IPS-18a (cell line): Measurements from ENCODE around the gene CCDC150.

Experiments used
- H3K27ac ChIP-seq: one replicate; pipeline ENCODE4 v1.5.1; 2013; ENCODE audit warnings: low read length
- H3K27me3 ChIP-seq: one replicate; pipeline ENCODE4 v1.6.1; 2013; ENCODE audit warnings: mild to moderate bottlenecking, low read length; ENCODE audit not compliant: control insufficient read depth, insufficient read depth
- H3K36me3 ChIP-seq: one replicate; pipeline ENCODE4 v1.6.1; 2013; ENCODE audit warnings: low read depth, low read length; ENCODE audit not compliant: control insufficient read depth
- H3K4me1 ChIP-seq: one replicate; pipeline ENCODE4 v1.6.1; 2013; ENCODE audit warnings: low read depth, low read length; ENCODE audit not compliant: control insufficient read depth
- H3K4me3 ChIP-seq: one replicate; pipeline ENCODE4 v1.5.1; 2013; ENCODE audit warnings: low read length
- H3K9ac ChIP-seq: one replicate; pipeline ENCODE4 v1.6.1; 2013; ENCODE audit warnings: mild to moderate bottlenecking, low read length, moderate library complexity
- H3K9me3 ChIP-seq: one replicate; pipeline ENCODE4 v1.6.1; 2013; ENCODE audit warnings: low read depth, low read length; ENCODE audit not compliant: control insufficient read depth

Gene CCDC150

GRCh38 chr2:196745711-196746110 lies 106.2 kb downstream of the CCDC150 start:
- Histone ChIP-seq H3K27me3 (no peaks in the 10 kb centered on the region), H3K4me3 (no peak overlapping the region), H3K9me3 (no peaks in the 10 kb centered on the region), H3K4me1 (no peaks in the 10 kb centered on the region), H3K27ac (no peak overlapping the region), H3K9ac (no peak overlapping the region), H3K36me3 (peaks cover 6% of the 10 kb centered on the region)

- Histone ChIP-seq H3K4me1 (no peaks in the 10 kb centered on the region), H3K36me3 (peaks cover 6% of the 10 kb centered on the region), H3K9me3 (no peaks in the 10 kb centered on the region), H3K9ac (no peak overlapping the region), H3K27me3 (no peaks in the 10 kb centered on the region), H3K4me3 (no peak overlapping the region), H3K27ac (no peak overlapping the region)
Observed at GRCh38 chr2:196747400-196747799, 107.9 kb downstream of the CCDC150 start.

- H3K9me3 ChIP-seq, result no peaks in the 10 kb centered on the region
- H3K36me3 ChIP-seq, result peaks cover 6% of the 10 kb centered on the region
- H3K27ac ChIP-seq, result no peak overlapping the region
- H3K9ac ChIP-seq, result no peak overlapping the region
- no peaks in the 10 kb centered on the region for H3K4me1 ChIP-seq
- no peak overlapping the region for H3K4me3 ChIP-seq
- H3K27me3 ChIP-seq, result no peaks in the 10 kb centered on the region
Observed at GRCh38 chr2:196748123-196748522, 108.6 kb downstream of the CCDC150 start.

GRCh38 chr2:196750291-196750923 lies 110.9 kb downstream of the CCDC150 start:
- Histone ChIP-seq H3K9ac (no peak overlapping the region), H3K9me3 (peaks cover 2% of the 10 kb centered on the region), H3K4me3 (no peak overlapping the region), H3K36me3 (peaks cover 6% of the 10 kb centered on the region), H3K27ac (no peak overlapping the region), H3K27me3 (no peaks in the 10 kb centered on the region), H3K4me1 (no peaks in the 10 kb centered on the region)

- Histone ChIP-seq H3K4me3 (no peak overlapping the region), H3K27me3 (no peaks in the 10 kb centered on the region), H3K27ac (no peak overlapping the region)
Observed at GRCh38 chr2:196750977-196751631, 111.6 kb downstream of the CCDC150 start.

GRCh38 chr2:196758474-196759377 lies 119.2 kb downstream of the CCDC150 start:
- Histone ChIP-seq H3K27ac (no peak overlapping the region), H3K36me3 (peaks cover 9% of the 10 kb centered on the region), H3K4me3 (no peak overlapping the region)

More at GRCh38 chr2:196750977-196751631, 111.6 kb downstream of the CCDC150 start:
- Histone ChIP-seq H3K9me3 (peaks cover 2% of the 10 kb centered on the region), H3K36me3 (peaks cover 4% of the 10 kb centered on the region), H3K9ac (no peak overlapping the region), H3K4me1 (no peaks in the 10 kb centered on the region)

GRCh38 chr2:196759378-196759706 lies 119.8 kb downstream of the CCDC150 start:
- Histone ChIP-seq H3K9me3 (no peaks in the 10 kb centered on the region), H3K27ac (no peak overlapping the region), H3K9ac (no peak overlapping the region), H3K36me3 (peaks cover 14% of the 10 kb centered on the region), H3K4me1 (no peaks in the 10 kb centered on the region), H3K4me3 (no peak overlapping the region), H3K27me3 (no peaks in the 10 kb centered on the region)

More at GRCh38 chr2:196758474-196759377, 119.2 kb downstream of the CCDC150 start:
- no peaks in the 10 kb centered on the region for H3K4me1 ChIP-seq
- H3K9me3 ChIP-seq, result peaks cover 2% of the 10 kb centered on the region
- no peak overlapping the region for H3K9ac ChIP-seq
- H3K27me3 ChIP-seq, result no peaks in the 10 kb centered on the region

- Histone ChIP-seq H3K9ac (no peak overlapping the region), H3K36me3 (peaks cover 55% of the 10 kb centered on the region), H3K27me3 (no peaks in the 10 kb centered on the region), H3K9me3 (no peaks in the 10 kb centered on the region), H3K4me1 (no peaks in the 10 kb centered on the region), H3K4me3 (no peak overlapping the region), H3K27ac (no peak overlapping the region)
Observed at GRCh38 chr2:196767101-196767500, 127.6 kb downstream of the CCDC150 start.
